ENCODE data around the gene GPR82. TPM values are rescaled to one million over a fixed set of nuclear protein-coding genes. Genes with fewer than 3 reads are reported as not detected.

GPR82 gene
- total and polyA plus RNA-seq, 10 of the 15 experiments (the other 5 are each of a cell fraction or from before 2014, with no cell fraction given): 0.23 to 1.7 (median 0.56) TPM

GRCh38 chrX:41730081-41730480, 6.1 kb downstream of the GPR82 start:
- peaks cover 10% of the 10 kb centered on the region for H3K4me1 ChIP-seq (ENCODE audit: control insufficient read depth, insufficient read depth, low read length)
- H2AFZ ChIP-seq (ENCODE audit: control insufficient read depth, low read depth, low read length): no peak overlapping the region
- RAD21 ChIA-PET (ENCODE audit: unreplicated experiment): interaction anchor here (1.8 kb wide), 1 partner anchor 24 kb away, joined by 5 read pairs; no protein-coding TSS in a partner anchor
- FAIRE-seq (no peak), DNase-seq (ENCODE audit: low read depth, low spot score) (no peak), ATAC-seq (no peak)
- no peaks in the 10 kb centered on the region for H3K27me3 ChIP-seq (replicated peaks in 1 of 2; ENCODE audit: control insufficient read depth in 2 of 2, insufficient read depth in 2 of 2, low read length in 1 of 2)
- no peaks in the 10 kb centered on the region for H3K36me3 ChIP-seq (ENCODE audit: control insufficient read depth in 2 of 2, insufficient read depth in 2 of 2, low read length in 1 of 2)
- SMC1A ChIA-PET (ENCODE audit: uncharacterized antibody, unreplicated experiment): interaction anchor here (0.6 to 1.2 kb wide), 3 partner anchors 8 to 122 kb away, joined by 3 to 4 read pairs (median 3); no protein-coding TSS in a partner anchor
- BruUV-seq (replicated peaks): no TSS peak
- H3K9ac ChIP-seq (ENCODE audit: control insufficient read depth, insufficient read depth, low read length): no peak overlapping the region
- no peak overlapping the region for H3K27ac ChIP-seq (ENCODE audit: control insufficient read depth, insufficient read depth)
- no peak overlapping the region for H3K4me2 ChIP-seq (ENCODE audit: control insufficient read depth, insufficient read depth)
- H3K79me2 ChIP-seq (ENCODE audit: control insufficient read depth, insufficient read depth, low read length): no peaks in the 10 kb centered on the region
- POLR2A ChIA-PET: interaction anchor here (2.2 kb wide), 1 partner anchor 24 kb away, joined by 5 read pairs; no protein-coding TSS in a partner anchor
- WGBS (ENCODE audit: insufficient coverage, insufficient replicate concordance, low lambda C conversion rate, missing lambda C conversion rate): 24% methylated on average over 2 of the region's 2 CpGs
- no peak overlapping the region for H3K4me3 ChIP-seq
- CTCF ChIA-PET: interaction anchor here (1.2 to 1.3 kb wide), 2 partner anchors 24 to 29 kb away, joined by 3 to 4 read pairs; no protein-coding TSS in a partner anchor
- intact Hi-C loops (cut with micrococcal nuclease; ENCODE audit: unreplicated experiment) (loop anchor here (2.0 to 10.0 kb wide), 2 partner anchors 61 to 395 kb away; partner anchors contain the start of gene DDX3X), in situ Hi-C loops (cut with MboI) (no loop called here)
- TF ChIP-seq SREBF1 (IDR thresholded peaks at IDR 0.05; ENCODE audit: low read length) (no peak), PML (IDR thresholded peaks at IDR 0.05; ENCODE audit: low read length) (no peak), ZBTB40 (IDR thresholded peaks at IDR 0.05; ENCODE audit: borderline replicate concordance) (no peak), ATF2 (IDR thresholded peaks at IDR 0.05; ENCODE audit: low read length) (no peak), E4F1 (IDR thresholded peaks at IDR 0.05; ENCODE audit: borderline replicate concordance, partially characterized antibody) (no peak), MEF2B (IDR thresholded peaks at IDR 0.05; ENCODE audit: partially characterized antibody, poor library complexity, severe bottlenecking) (no peak), CHD1 (IDR thresholded peaks at IDR 0.05; ENCODE audit: low read depth, low read length) (no peak), ETV6 (conservative IDR thresholded peaks at IDR 0.05 in 1 of 2, IDR thresholded peaks at IDR 0.05 in 1 of 2; ENCODE audit: borderline replicate concordance in 1 of 2, low read depth in 1 of 2) (no peak), EED (IDR thresholded peaks at IDR 0.05; ENCODE audit: low read depth) (no peak), IRF3 (IDR thresholded peaks at IDR 0.05) (no peak)
- H4K20me1 ChIP-seq (ENCODE audit: control insufficient read depth, insufficient read depth): no peaks in the 10 kb centered on the region
- no peaks in the 10 kb centered on the region for H3K9me3 ChIP-seq (replicated peaks; ENCODE audit: control insufficient read depth, insufficient read depth, low read length)

Measured in GM12878 (cell line).